HG03378 (cell line): ENCODE measurements around the gene KLHL11.
"Not testable (repeated sequence)": the region's sequence is repeated elsewhere in the genome, so short reads cannot be mapped to it uniquely, and the experiment has no call there.

Experiments
- ATAC-seq: cut with Tn5 transposase; IDR thresholded peaks from one replicate; pipeline ENCODE4 v1.9.1; 2021; ENCODE audit warnings: mild to moderate bottlenecking, moderate library complexity; ENCODE audit not compliant: unreplicated experiment

The KLHL11 gene

DNA sequence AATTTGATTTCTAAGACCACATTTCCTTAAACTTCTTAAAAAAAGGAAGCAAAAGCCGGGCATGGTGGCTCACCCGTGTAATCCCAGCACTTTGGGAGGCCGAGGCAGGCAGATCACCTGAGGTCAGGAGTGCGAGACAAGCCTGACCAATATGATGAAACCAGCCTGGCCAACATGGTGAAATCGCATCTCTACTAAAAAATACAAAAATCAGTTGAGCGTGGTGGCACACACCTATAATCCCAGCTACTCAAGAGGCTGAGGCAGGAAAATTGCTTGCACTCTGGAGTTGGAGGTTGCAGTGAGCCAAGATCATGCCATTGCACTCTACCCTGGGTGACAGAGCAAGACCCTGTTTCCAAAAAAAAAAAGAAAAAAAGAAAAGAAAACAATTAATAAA is 24.4 kb downstream of the KLHL11 start:
- not testable (repeated sequence) for ATAC-seq

DNA sequence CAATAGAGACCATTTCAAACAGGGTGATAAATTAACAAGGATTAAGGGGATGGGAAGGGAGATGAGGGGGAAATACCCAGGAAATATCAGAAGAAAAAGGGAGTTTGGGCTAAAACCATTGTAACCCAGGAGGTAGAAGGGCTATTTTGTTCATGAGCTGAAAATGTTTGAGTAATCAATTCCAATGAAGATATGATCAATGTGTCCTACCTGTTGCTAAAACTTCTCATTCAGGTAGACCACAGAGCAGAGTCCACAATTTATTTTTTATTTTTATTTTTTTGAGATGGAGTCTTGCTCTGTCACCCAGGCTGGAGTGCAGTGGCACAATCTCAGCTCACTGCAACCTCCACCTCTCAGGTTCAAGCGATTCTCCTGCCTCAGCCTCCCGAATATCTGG is 25.8 kb downstream of the KLHL11 start:
- not testable (repeated sequence) for ATAC-seq

DNA sequence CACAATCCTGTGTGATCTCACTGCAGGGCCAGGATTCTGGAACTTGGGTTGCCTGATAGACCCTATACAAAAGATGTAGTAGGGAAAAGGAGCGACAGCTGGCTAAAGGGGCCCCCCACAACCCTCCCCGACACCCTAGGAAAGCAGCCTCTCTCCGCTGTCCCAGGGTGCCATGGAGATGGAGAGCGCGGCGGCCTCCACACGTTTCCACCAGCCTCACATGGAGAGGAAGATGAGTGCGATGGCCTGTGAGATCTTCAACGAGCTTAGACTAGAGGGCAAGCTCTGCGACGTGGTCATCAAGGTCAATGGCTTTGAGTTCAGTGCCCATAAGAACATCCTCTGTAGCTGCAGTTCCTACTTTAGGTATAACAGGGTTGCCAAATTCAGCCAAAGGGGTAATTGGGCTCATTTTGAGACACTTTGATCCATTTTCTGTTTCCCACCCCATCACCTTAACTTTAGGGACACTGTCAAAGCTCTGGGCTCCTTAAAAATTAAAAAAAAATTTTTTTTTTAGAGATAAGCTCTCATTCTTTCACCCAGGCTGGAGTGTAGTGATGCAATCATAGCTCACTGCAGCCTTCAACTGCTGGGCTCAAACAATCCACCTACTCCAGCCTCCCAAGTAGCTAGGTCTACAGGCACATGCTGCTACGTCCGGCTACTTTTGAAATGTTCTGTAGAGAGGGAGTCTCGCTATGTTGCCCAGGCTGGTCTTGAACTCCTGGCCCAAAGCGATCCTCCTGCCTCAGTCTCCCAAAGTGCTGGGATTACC is 27.3 kb downstream of the KLHL11 start, which contains the start of gene KLHL10:
TSS of gene KLHL10 (plus strand) at position 65 of the 778 bp plus-strand sequence. CDS start at position 173, 108 bp downstream.
- no peak for ATAC-seq

DNA sequence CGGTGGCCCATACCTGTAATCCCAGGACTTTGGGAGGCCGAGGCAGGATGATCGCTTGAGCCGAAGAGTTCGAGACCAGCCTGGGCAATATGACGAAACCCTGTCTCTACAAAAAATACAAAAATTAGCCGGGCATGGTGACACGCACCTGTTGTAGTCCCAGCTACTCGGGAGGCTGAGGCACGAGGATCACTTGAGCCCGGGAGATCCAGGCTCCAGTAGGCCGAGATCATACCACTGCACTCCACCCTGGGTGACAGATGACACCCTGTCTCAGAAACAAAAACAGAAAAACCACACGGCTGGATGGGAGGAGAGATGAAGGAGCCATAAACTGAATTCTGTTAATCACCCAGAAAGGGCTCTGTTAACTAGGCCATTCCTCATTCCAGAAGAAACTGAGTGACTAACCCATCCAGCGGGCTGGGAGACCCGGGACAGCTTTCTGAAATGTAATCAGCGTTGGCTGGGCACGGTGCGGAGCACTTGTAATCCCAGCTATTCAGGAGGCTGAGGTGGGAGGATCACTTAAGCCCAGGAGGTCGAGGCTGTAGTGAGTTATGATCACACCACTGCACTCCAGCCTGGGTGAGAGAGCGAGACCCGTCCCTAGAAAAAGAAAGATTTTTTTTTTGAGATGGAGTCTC is 28.6 kb downstream of the KLHL11 start:
- ATAC-seq, result no peak

DNA sequence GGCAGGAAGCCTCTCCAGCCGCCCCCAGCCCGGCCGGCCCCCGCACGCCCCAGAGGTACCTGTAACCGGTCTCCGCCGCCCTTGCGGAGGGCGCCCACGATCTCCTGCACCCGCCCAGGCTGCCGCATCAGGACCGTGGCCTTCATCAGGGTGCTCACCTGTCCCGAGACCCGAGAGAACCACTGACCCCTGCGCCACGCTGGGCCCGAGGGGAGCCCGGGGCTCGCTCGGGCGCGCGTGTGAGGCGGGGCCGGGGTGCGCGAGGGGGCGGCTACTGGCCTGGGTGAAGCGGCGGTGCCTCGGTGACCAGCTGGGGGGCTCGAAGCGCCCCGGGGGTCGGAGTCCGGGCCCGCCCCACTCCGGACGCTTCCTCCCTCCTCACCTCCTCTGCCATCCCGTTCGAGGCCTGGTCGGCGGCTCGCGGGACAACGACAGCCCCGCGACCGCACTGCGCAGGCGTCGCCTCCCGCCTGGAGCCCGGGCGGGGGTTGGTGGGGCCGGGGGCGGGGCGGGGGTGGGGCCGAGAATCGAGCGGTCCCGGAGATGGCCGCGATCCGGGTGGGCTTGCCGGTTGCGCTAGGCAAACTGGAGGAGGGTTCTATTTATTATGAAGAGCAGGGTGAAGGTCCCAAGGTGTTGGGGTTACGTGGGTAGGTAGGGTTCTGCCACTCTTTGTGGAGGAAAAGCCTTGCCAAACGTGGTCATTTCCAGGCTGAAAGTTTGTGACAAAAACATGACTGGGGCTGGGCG is 29.2 kb downstream of the KLHL11 start, which contains the start of gene NT5C3B:
TSS of gene NT5C3B (minus strand) at position 433 of the 750 bp plus-strand sequence. CDS start at position 394, 39 bp downstream.
- ATAC-seq, result no peak

DNA sequence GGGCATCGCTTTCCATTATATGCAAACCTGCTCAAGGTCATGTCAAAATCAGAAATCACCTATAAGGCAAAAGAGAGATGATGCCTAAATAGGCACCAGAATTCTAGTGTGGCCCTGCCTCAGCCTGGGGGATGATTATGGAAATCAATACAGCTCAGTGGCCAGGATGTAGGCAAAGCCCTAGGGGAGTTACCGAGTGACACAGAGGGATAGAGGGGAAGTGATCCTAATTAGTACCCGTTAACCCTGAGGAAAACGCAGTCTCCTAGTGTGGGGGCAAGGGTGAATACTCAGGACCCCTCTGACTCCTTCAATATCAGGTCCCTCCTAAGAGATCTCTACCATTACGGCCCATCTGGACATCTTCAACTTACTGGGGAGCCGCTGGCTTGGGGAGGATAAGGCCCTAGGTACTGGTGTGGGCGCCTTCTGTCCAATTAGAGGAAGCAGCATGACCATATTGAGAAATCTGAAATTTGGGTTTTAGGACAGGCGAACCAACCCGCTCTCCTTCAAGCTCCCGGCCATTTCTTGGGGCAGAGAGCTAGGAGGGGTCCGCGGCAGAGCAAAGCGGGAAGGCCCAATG is 29.9 kb downstream of the KLHL11 start:
- no peak for ATAC-seq

DNA sequence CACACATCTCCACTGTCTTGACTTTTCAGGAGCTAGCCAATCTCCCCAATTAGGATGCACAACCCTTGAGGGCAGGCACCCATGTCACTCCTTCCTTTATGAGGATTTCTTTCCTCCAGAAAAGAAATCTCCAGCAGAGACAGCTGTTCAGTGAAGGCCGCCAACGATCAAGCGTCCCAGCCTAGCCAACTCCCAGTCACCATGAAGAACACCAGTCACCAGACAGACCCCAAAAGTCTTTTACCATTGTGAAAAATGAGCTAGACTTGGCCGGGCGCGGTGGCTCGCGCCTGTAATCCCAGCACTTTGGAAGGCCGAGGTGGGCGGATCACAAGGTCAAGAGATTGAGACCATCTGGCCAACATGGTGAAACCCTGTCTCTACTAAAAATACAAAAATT is 35.3 kb downstream of the KLHL11 start:
- not testable (repeated sequence) for ATAC-seq

DNA sequence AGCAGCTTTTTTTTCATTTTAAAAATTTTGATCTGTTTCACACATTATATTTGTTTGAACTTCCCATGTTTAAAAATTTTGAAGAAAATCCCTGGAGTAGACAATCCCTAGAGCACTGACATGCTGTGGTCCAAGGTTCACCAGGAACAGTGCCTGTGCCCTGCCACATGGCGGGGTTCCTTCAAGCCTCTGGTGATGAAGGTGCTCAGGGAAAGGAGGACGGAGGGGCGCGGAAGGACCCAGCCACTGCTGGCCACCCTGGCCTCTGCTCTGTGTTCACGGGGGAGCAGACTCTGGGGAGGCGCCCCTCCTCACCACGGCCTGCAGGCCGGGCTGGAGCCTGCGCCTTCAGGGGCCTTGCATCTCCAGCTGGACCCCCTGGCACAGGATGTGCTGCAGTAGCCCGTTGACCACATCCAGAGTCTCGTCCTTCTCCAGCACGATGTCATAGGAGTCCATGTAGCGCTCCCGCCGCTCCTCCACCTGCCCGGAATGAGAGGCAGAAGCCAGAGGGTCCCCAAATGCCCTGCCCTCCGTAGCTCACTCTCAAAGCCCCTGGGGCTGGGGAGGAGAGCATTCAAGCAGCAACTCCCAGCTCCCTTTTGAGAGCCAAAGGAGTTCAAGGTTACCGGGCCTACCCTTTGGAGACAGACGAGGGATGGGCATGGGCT is 39.9 kb downstream of the KLHL11 start:
- no peak for ATAC-seq

DNA sequence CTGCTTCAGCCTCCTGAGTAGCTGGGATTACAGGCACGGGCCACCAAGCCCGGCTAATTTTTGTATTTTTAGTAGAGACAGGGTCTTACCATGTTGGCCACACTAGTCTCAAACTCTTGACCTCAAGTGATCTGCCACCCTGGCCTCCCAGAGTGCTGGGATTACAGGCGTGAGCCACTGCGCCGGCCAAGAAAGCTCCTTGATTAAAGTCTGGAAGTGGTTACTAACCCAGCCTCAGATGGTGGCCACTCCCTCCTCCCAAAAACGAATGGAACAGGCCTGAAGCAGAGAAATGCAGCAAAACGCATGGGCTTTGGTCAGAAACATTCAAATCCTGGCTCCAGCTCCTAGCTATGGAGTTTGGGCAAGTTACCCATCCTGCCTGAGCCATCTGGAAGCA is 41.1 kb downstream of the KLHL11 start:
- ATAC-seq, result no peak

DNA sequence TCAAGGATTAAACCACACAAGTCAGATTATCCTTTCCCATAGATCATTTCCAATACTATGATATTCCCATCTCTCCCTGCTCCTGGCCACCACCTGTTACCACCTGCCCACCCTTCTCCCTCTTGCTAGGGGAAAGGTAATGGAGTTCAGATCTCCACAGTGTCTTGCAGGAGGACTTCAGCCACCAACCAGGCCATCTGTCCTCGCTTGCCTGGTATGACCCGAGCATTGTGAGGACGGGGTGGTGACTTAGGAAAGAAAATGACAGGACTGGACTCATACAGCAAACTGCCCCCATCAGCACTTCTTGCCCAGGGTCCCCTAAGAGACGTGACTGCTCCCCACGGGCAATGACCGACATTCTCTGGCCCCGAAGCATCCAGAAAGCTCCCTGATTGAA is 41.6 kb downstream of the KLHL11 start:
- no peak for ATAC-seq

DNA sequence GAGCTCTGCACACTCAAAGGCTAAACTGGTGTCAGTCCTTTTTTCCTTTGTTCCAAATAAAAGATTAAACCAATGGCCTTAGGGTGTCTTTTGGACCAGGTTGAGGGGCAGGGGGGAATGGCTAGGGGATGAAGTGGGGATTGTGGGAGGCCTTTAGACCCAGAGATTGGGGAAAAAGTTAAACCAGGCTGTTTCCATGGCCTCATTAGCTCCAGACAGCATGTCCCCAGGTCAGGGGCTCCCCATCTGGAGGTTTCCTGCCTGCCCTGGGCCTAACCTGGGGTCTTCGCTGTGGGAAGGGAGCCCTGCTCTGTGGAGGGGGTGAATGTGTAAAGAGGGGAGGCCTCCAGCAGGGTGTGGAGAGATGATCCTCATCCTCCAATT is 42.1 kb downstream of the KLHL11 start:
- ATAC-seq, result no peak

DNA sequence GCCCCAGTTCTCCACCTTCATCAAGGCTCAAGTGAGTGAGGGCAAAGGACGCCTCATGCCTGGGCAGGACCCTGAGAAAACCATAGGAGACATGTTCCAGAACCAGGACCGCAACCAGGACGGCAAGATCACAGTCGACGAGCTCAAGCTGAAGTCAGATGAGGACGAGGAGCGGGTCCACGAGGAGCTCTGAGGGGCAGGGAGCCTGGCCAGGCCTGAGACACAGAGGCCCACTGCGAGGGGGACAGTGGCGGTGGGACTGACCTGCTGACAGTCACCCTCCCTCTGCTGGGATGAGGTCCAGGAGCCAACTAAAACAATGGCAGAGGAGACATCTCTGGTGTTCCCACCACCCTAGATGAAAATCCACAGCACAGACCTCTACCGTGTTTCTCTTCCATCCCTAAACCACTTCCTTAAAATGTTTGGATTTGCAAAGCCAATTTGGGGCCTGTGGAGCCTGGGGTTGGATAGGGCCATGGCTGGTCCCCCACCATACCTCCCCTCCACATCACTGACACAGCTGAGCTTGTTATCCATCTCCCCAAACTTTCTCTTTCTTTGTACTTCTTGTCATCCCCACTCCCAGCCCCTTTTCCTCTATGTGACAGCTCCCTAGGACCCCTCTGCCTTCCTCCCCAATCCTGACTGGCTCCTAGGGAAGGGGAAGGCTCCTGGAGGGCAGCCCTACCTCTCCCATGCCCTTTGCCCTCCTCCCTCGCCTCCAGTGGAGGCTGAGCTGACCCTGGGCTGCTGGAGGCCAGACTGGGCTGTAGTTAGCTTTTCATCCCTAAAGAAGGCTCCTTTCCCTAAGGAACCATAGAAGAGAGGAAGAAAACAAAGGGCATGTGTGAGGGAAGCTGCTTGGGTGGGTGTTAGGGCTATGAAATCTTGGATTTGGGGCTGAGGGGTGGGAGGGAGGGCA is 42.7 kb downstream of the KLHL11 start:
- no peak for ATAC-seq

DNA sequence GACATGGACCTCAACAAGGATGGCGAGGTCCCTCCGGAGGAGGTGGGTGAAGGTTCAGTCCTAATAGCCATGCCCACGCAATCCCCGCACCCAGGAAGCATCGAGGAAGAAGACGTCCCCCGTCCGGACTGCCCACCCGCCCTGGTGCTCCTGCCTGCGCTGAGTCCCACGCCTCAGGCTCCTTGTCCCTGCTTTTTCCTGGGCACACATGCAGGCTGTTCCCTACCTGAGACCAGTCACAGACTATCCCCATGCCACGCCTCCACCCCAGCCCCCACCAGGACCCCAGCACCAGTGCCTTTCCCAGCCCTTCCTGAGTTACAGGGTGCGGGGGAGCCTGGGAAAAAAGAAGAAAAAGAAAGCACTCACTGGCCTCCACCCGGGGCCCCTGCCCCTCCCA is 43.4 kb downstream of the KLHL11 start:
- no peak for ATAC-seq

DNA sequence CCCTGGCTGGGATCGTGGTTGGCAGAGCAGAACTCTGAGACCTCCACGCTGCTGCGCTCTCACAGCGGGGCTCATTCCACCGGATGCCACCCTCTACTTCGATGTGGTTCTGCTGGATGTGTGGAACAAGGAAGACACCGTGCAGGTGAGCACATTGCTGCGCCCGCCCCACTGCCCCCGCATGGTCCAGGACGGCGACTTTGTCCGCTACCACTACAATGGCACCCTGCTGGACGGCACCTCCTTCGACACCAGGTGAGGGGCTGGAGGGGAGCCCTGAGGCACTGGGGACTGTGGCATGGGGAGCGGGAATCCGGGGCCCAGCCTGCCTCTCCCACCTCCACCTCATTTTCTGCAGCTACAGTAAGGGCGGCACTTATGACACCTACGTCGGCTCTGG is 47.2 kb downstream of the KLHL11 start:
- no peak for ATAC-seq

DNA sequence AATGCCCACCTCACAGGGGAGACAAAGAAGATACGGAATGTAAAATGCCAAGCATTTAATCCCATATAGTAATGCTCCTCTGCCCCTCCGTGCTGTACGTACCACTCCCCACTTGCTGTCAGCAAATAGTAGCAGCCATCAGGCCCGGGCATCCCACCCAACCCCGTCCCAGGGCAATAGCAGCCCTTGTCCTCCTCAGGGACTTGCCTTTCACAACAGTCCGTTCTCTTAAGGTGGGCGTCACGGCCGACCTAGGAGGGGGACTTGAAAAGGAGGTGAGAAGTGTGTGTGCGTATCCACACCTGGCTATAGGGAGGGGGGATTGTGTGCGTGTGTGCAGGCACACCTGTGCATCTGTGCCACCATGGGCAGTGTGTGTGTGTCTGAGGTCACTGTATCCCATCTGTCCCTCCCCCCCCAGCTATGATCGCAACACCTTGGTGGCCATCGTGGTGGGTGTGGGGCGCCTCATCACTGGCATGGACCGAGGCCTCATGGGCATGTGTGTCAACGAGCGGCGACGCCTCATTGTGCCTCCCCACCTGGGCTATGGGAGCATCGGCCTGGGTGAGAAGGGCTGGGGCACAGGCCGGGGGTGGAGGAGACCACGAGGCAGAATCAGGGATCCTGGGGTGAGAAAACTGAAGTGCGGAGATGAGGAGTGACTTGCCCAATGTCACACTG is 48.4 kb downstream of the KLHL11 start:
- ATAC-seq, result no peak

DNA sequence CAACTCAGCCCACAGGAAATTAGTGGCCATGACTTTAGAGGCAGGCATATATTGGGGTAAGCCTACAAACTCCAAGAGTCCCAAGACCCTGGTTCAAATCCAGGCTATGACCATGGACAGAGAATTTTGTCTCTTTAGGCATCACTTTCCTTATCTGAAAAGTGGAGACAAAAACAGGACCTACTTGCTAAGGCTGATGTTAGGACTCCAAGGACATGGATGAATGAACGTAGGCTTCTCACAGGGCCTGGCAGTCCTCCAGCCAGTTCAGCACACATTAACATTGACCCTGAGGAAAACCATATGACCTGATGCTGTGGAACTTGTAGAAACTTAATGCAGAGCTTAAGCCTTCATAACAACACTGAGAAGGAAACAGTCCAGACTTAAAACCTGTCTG is 51.0 kb downstream of the KLHL11 start:
- ATAC-seq, result no peak

DNA sequence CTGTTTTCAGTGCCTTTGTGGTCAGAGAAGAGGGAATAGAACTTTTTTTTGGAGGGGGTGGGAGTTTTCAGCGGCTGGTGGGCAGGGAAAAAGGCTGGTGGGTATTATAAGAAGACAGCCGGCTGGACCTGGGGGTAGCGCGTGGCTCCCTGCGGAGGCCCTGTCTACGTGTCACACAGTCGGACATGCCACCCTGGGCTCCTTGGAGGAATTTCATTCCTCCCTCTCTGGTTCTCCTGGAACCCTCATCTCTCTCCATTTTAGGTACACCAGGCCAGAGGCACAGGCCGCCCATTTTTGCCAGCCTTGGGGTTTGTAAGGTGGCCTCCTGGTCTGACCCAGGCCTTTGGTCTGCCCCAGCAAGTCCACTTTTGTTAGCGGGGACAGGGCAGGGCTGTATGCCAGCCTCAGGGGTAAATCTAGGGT is 51.5 kb downstream of the KLHL11 start:
- no peak for ATAC-seq

DNA sequence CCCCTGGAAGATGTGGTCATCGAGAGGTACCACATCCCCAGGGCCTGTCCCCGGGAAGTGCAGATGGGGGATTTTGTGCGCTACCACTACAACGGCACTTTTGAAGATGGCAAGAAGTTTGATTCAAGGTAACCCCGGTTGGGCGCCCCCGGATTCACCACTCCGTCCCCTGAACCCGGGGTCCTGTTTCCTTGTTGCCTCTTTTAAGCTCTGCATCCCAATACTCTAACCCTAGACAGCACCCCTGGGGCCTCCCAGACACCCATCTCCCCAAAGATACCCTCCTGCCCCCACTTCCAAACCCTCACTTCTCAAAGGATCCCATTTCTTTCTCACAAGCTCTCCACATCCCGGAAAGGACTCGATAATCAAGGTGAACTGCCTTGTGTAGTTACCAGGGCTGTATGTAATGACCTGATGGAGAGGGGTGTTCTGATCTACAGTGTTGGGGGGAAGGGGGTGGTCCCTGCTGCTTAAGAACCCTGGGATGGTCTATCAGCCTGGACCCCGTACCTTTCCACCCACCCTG is 52.0 kb downstream of the KLHL11 start:
- ATAC-seq, result no peak
